GM10266 (cell line): Measurements from ENCODE around the gene TRIM23.

Experiments used
- DNase-seq: peaks from one replicate; pipeline ENCODE4 v3.0.0; 2012; ENCODE audit errors: extremely low spot score
- CTCF ChIP-seq: IDR thresholded peaks from 2 replicates; pipeline ENCODE4 v1.5.1; 2012; ENCODE audit warnings: mild to moderate bottlenecking, low read depth; ENCODE audit not compliant: control insufficient read depth, insufficient read depth; ENCODE audit errors: missing control alignments

The TRIM23 gene

GRCh38 chr5:65566505-65566904 lies 57.6 kb downstream of the TRIM23 start:
- DNase-seq: no peak

GRCh38 chr5:65563777-65564176 lies 60.4 kb downstream of the TRIM23 start:
- DNase-seq: no peak
- TF ChIP-seq CTCF: no peak

More at GRCh38 chr5:65566505-65566904, 57.6 kb downstream of the TRIM23 start:
- no peak for TF ChIP-seq CTCF

GRCh38 chr5:65562731-65563701 lies 61.1 kb downstream of the TRIM23 start, which contains the start of the genes CENPK and PPWD1:
CENPK (minus strand) TSS chr5:65563168; CDS start chr5:65554907, 8,261 bp downstream.
PPWD1 (plus strand) TSS chr5:65563296; CDS start chr5:65563311, 15 bp downstream.
- peak; percentile 87 for DNase-seq
- TF ChIP-seq CTCF: no peak

GRCh38 chr5:65556718-65557117 lies 67.4 kb downstream of the TRIM23 start:
- no peak for TF ChIP-seq CTCF
- DNase-seq: no peak

GRCh38 chr5:65556181-65556580 lies 68.0 kb downstream of the TRIM23 start:
- no peak for TF ChIP-seq CTCF
- no peak for DNase-seq

- DNase-seq: no peak
- no peak for TF ChIP-seq CTCF
Observed at GRCh38 chr5:65555287-65555686, 68.8 kb downstream of the TRIM23 start.

GRCh38 chr5:65553941-65554340 lies 70.2 kb downstream of the TRIM23 start:
- DNase-seq: no peak
- TF ChIP-seq CTCF: no peak
